GM23338 (cell line): ENCODE data around the gene GJC2.

ENCODE experiments used
- CREB1 ChIP-seq: fragments of 250-450 bp; sonication (Bioruptor Pico); IDR thresholded peaks from 2 replicates; pipeline ENCODE4 v1.5.0; 2020; ENCODE audit warnings: low read depth, mild to moderate bottlenecking, moderate library complexity
- EZH2 ChIP-seq: fragments of 200-600 bp; sonication (generic); IDR thresholded peaks from one replicate; pipeline ENCODE4 v1.8.0; 2017; ENCODE audit warnings: antibody characterized with exemption, mild to moderate bottlenecking, low read depth; ENCODE audit not compliant: unreplicated experiment
- EZH2phosphoT487 ChIP-seq: fragments of 200-600 bp; sonication (generic); IDR thresholded peaks from one replicate; pipeline ENCODE4 v1.8.1; 2018; ENCODE audit warnings: antibody characterized with exemption; ENCODE audit not compliant: unreplicated experiment
- POLR2AphosphoS5 ChIP-seq: IDR thresholded peaks from 2 replicates; pipeline ENCODE4 v1.6.1; 2016; ENCODE audit warnings: antibody characterized with exemption, low read depth
- REST ChIP-seq: IDR thresholded peaks from one replicate; pipeline ENCODE4 v1.6.1; 2018; ENCODE audit warnings: antibody characterized with exemption; ENCODE audit not compliant: unreplicated experiment
- TF ChIP-seq, protein P1 (sequence below), 2 experiments: fragments of 200-600 bp in 1 of 2; sonication (generic) in 1 of 2; conservative IDR thresholded peaks; 2 replicates each; pipeline versions ENCODE4 v1.5.1 to v1.6.1; 2016 to 2017; ENCODE audit warnings: antibody characterized with exemption in 2 of 2, low read depth in 2 of 2, mild to moderate bottlenecking in 2 of 2, moderate library complexity in 1 of 2

DNA sequence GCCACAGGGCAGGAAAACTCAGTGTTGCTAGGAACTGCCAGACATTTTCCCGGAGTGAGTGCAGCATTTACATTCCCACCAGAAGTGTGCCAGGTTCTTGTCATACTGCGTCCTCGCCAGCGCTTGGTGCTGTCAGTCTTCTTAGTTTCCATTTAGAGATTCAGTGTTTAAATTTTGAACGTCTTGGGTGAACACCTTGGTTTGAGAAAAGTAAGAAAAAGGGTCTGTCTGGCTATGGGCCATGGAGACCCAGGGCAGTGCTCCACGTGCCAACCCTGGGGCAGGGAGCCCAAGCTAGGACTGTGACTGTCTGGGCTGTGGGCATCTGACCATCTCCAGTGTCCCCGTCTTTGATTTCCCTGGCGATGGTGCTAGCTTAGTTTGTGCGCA, 31.9 kb downstream of the GJC2 start:
- TF ChIP-seq, protein P1, sequence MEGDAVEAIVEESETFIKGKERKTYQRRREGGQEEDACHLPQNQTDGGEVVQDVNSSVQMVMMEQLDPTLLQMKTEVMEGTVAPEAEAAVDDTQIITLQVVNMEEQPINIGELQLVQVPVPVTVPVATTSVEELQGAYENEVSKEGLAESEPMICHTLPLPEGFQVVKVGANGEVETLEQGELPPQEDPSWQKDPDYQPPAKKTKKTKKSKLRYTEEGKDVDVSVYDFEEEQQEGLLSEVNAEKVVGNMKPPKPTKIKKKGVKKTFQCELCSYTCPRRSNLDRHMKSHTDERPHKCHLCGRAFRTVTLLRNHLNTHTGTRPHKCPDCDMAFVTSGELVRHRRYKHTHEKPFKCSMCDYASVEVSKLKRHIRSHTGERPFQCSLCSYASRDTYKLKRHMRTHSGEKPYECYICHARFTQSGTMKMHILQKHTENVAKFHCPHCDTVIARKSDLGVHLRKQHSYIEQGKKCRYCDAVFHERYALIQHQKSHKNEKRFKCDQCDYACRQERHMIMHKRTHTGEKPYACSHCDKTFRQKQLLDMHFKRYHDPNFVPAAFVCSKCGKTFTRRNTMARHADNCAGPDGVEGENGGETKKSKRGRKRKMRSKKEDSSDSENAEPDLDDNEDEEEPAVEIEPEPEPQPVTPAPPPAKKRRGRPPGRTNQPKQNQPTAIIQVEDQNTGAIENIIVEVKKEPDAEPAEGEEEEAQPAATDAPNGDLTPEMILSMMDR (conservative IDR thresholded peaks at IDR 0.05; ENCODE audit: low read depth in 2 of 2) = no peak
- TF ChIP-seq CREB1 (CRISPR knock-in tag) (no peak), POLR2AphosphoS5 (no peak), EZH2phosphoT487 (no peak), REST (no peak), EZH2 (no peak)
